ENCODE measurements around the gene SPON1.

DNA sequence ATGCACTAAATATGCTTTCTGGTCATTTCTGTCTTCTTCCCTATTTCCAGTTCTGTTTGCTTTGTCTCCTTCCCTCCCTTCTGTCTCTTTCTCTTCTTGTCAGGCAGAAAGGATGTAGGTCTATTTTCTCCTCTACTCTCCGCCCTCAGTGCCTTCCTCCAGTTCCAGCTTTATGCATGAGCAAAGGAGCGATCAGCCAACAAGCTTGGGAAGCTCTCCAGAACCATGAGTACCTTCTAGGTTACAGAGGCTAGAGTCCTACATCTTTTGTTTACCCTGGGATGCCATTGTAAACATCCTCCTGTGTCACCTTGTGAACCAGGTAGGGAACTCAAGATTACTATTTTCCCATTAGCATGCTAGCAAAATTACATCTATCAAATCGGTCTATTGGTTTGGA, 7.9 kb upstream of the SPON1 start:
- TF ChIP-seq EZH2 (IDR thresholded peaks at IDR 0.05; ENCODE audit: borderline replicate concordance, low read length) = no peak
- TF ChIP-seq, protein P1, sequence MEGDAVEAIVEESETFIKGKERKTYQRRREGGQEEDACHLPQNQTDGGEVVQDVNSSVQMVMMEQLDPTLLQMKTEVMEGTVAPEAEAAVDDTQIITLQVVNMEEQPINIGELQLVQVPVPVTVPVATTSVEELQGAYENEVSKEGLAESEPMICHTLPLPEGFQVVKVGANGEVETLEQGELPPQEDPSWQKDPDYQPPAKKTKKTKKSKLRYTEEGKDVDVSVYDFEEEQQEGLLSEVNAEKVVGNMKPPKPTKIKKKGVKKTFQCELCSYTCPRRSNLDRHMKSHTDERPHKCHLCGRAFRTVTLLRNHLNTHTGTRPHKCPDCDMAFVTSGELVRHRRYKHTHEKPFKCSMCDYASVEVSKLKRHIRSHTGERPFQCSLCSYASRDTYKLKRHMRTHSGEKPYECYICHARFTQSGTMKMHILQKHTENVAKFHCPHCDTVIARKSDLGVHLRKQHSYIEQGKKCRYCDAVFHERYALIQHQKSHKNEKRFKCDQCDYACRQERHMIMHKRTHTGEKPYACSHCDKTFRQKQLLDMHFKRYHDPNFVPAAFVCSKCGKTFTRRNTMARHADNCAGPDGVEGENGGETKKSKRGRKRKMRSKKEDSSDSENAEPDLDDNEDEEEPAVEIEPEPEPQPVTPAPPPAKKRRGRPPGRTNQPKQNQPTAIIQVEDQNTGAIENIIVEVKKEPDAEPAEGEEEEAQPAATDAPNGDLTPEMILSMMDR (IDR thresholded peaks at IDR 0.05; ENCODE audit: low read length) = no peak

All from OCI-LY1 (cell line).